IMR-90 (cell line): ENCODE results near the gene DIAPH1. TPM values are rescaled to one million over a fixed set of nuclear protein-coding genes. Genes with fewer than 3 reads are reported as not detected.
A peak's percentile ranks its signal among the peaks of the same experiment; 100 is the strongest.

Source experiments
- ATAC-seq: fragments of 200-7000 bp; cut with Tn5 transposase; 2 replicates; pipeline ENCODE4 v1.9.1; 2020; ENCODE audit warnings: low read depth, mild to moderate bottlenecking, moderate library complexity
- BruUV-seq: library from RNA; stranded (reverse); fragments of 400-500 nt; replicated peaks from 2 replicates; lab custom pipeline; 2021; lab: Mats Ljungman, UMichigan
- CTCF ChIA-PET: fragments of 300-600 bp; formaldehyde crosslinking; extraction: SDS; loops from one replicate; lab custom pipeline; 2021; ENCODE audit warnings: antibody characterized with exemption; lab: Yijun Ruan, JAX
- POLR2A ChIA-PET: fragments of 300-600 bp; sonication (Branson Sonifier 250); formaldehyde crosslinking; loops from one replicate; lab custom pipeline; 2022; ENCODE audit warnings: antibody characterized with exemption; ENCODE audit not compliant: unreplicated experiment; lab: Charles Lee
- DNase-seq: peaks from one replicate; pipeline ENCODE4 v3.0.0; 2013
- H2AFZ ChIP-seq: replicated peaks from 2 replicates; pipeline ENCODE3; 2013; ENCODE audit warnings: low read length, mild to moderate bottlenecking; ENCODE audit not compliant: poor library complexity
- H2AK5ac ChIP-seq: 2 replicates; pipeline ENCODE4 v1.6.1; 2013; ENCODE audit warnings: low read depth, low read length, inconsistent platforms
- H2AK9ac ChIP-seq: replicated peaks from 2 replicates; pipeline ENCODE3; 2013; ENCODE audit warnings: mild to moderate bottlenecking, low read depth, low read length, moderate library complexity; ENCODE audit not compliant: poor library complexity
- H2BK120ac ChIP-seq: 2 replicates; pipeline ENCODE4 v1.6.1; 2013; ENCODE audit warnings: low read depth, low read length, inconsistent platforms
- H2BK15ac ChIP-seq: 3 replicates; pipeline ENCODE4 v1.6.1; 2013; ENCODE audit warnings: low read depth, low read length, inconsistent platforms
- H2BK20ac ChIP-seq: 2 replicates; pipeline ENCODE4 v1.6.1; 2013; ENCODE audit warnings: low read depth, mild to moderate bottlenecking, inconsistent platforms, low read length, moderate library complexity
- H2BK5ac ChIP-seq: 2 replicates; pipeline ENCODE4 v1.6.1; 2013; ENCODE audit warnings: mild to moderate bottlenecking, low read depth, low read length, inconsistent platforms; ENCODE audit not compliant: poor library complexity, severe bottlenecking
- H3K14ac ChIP-seq: replicated peaks from 2 replicates; pipeline ENCODE4 v1.6.1; 2013; ENCODE audit warnings: low read depth, low read length, inconsistent platforms
- H3K18ac ChIP-seq: 2 replicates; pipeline ENCODE4 v1.6.1; 2013; ENCODE audit warnings: low read depth, low read length, control low read depth
- H3K23ac ChIP-seq: 2 replicates; pipeline ENCODE4 v1.6.1; 2013; ENCODE audit warnings: low read depth, low read length, inconsistent platforms
- H3K27ac ChIP-seq: 2 replicates; pipeline ENCODE4 v1.5.1; 2013; ENCODE audit warnings: mild to moderate bottlenecking, control low read depth, low read length; ENCODE audit not compliant: insufficient read depth
- H3K27me3 ChIP-seq: 2 replicates; pipeline ENCODE4 v1.6.1; 2013; ENCODE audit warnings: low read length; ENCODE audit not compliant: control insufficient read depth, insufficient read depth
- H3K36me3 ChIP-seq: 2 replicates; pipeline ENCODE4 v1.6.1; 2013; ENCODE audit warnings: low read length, mixed read lengths; ENCODE audit not compliant: control insufficient read depth, insufficient read depth
- H3K4ac ChIP-seq: 2 replicates; pipeline ENCODE4 v1.6.1; 2013; ENCODE audit warnings: low read depth, low read length, inconsistent platforms
- H3K4me1 ChIP-seq: 2 replicates; pipeline ENCODE4 v1.6.1; 2013; ENCODE audit warnings: low read length, mixed read lengths; ENCODE audit not compliant: control insufficient read depth, insufficient read depth
- H3K4me2 ChIP-seq: 2 replicates; pipeline ENCODE4 v1.6.1; 2013; ENCODE audit warnings: low read depth, mild to moderate bottlenecking, control low read depth, low read length, moderate library complexity
- H3K4me3 ChIP-seq: 2 replicates; pipeline ENCODE4 v1.5.1; 2013; ENCODE audit warnings: low read depth, mild to moderate bottlenecking, control low read depth, low read length, moderate library complexity; ENCODE audit not compliant: insufficient read depth
- H3K56ac ChIP-seq: 2 replicates; pipeline ENCODE4 v1.6.1; 2013; ENCODE audit warnings: low read length, inconsistent platforms; ENCODE audit not compliant: insufficient read depth; ENCODE audit errors: extremely low read depth
- H3K79me1 ChIP-seq, 2 experiments: 2 replicates each; pipeline ENCODE4 v1.6.1; 2013; ENCODE audit warnings: low read length in 2 of 2, inconsistent platforms in 1 of 2, low read depth in 1 of 2
- H3K9ac ChIP-seq: 2 replicates; pipeline ENCODE4 v1.6.1; 2013; ENCODE audit warnings: low read depth, low read length, control low read depth
- H3K9me1 ChIP-seq: 2 replicates; pipeline ENCODE4 v1.6.1; 2013; ENCODE audit warnings: low read length, inconsistent platforms; ENCODE audit not compliant: insufficient read depth
- H3K9me3 ChIP-seq: 2 replicates; pipeline ENCODE4 v1.6.1; 2013; ENCODE audit warnings: low read length; ENCODE audit not compliant: control insufficient read depth, insufficient read depth
- H4K20me1 ChIP-seq: 2 replicates; pipeline ENCODE4 v1.6.1; 2013; ENCODE audit warnings: low read length, inconsistent platforms; ENCODE audit not compliant: insufficient read depth
- H4K5ac ChIP-seq: 2 replicates; pipeline ENCODE4 v1.6.1; 2013; ENCODE audit warnings: mild to moderate bottlenecking, low read depth, low read length, control low read depth
- H4K8ac ChIP-seq, 2 experiments: 2 replicates each; pipeline ENCODE4 v1.6.1; 2013; ENCODE audit warnings: low read depth in 2 of 2, low read length in 2 of 2, control low read depth in 1 of 2, inconsistent platforms in 1 of 2
- H4K91ac ChIP-seq: 2 replicates; pipeline ENCODE4 v1.6.1; 2013; ENCODE audit warnings: low read depth, low read length, inconsistent platforms; ENCODE audit not compliant: insufficient read depth
- CHD1 ChIP-seq: IDR thresholded peaks from 2 replicates; pipeline ENCODE4 v1.6.1; 2012; ENCODE audit warnings: low read depth, low read length, improper control_type of control experiment
- CTCF ChIP-seq: conservative IDR thresholded peaks from 2 replicates; pipeline ENCODE4 v1.5.1; 2012; ENCODE audit warnings: mild to moderate bottlenecking, low read depth, low read length, improper control_type of control experiment
- ELK1 ChIP-seq: fragments of 150-350 bp; IDR thresholded peaks from 2 replicates; pipeline ENCODE4 v1.6.1; 2016; ENCODE audit warnings: low read depth, mild to moderate bottlenecking, low read length, moderate library complexity, borderline replicate concordance
- MAFK ChIP-seq: IDR thresholded peaks from 2 replicates; pipeline ENCODE4 v1.6.1; 2012; ENCODE audit warnings: low read depth, low read length, improper control_type of control experiment
- MAZ ChIP-seq: IDR thresholded peaks from 2 replicates; pipeline ENCODE4 v1.6.1; 2012; ENCODE audit warnings: low read depth, mild to moderate bottlenecking, low read length, improper control_type of control experiment, moderate library complexity, borderline replicate concordance
- NFE2L2 ChIP-seq: fragments of 150-350 bp; IDR thresholded peaks from 2 replicates; pipeline ENCODE4 v1.6.1; 2016; ENCODE audit warnings: low read depth, mild to moderate bottlenecking, low read length
- RAD21 ChIP-seq: IDR thresholded peaks from 2 replicates; pipeline ENCODE4 v1.6.1; 2012; ENCODE audit warnings: low read length, improper control_type of control experiment
- SMC3 ChIP-seq: fragments of 150-350 bp; IDR thresholded peaks from 2 replicates; pipeline ENCODE4 v1.6.1; 2016; ENCODE audit warnings: low read depth, mild to moderate bottlenecking, antibody characterized with exemption, low read length, moderate library complexity
- WGBS, 2 experiments: methylation state at CpG; one replicate each; pipeline versions ENCODE4 v1.1.5 to v1.1.7; 2013; ENCODE audit warnings: missing lambda C conversion rate in 2 of 2; ENCODE audit not compliant: insufficient read length in 1 of 2; ENCODE audit errors: extremely low coverage in 2 of 2; 5-methylcytosine and 5-hydroxymethylcytosine counted together
- dilution Hi-C: fragments of 300-500 bp; cut with HindIII; formaldehyde crosslinking; loops from one replicate; pipeline ENCODE4 v1.14.3; 2018; ENCODE audit warnings: low sequenced_read_pairs; ENCODE audit not compliant: unreplicated experiment
- in situ Hi-C: fragments of 300-500 bp; cut with MboI; formaldehyde crosslinking; loops from 3 replicates; pipeline ENCODE4 v1.14.3; 2019; ENCODE audit warnings: low sequenced_read_pairs, inconsistent platforms, mixed read lengths
- intact Hi-C: fragments of 100-400 bp; cut with micrococcal nuclease; formaldehyde crosslinking; loops from 2 replicates; pipeline ENCODE4 v1.10.0; 2022
- polyA plus RNA-seq, 3 experiments: library from polyadenylated mRNA; depleted of rRNA; stranded (reverse); fragments of >200 nt; gene quantifications; 2 replicates each; pipeline ENCODE4 v1.2.3, GENCODE V29; 2012; ENCODE audit warnings: low replicate concordance in 1 of 3
- total RNA-seq: library from RNA; depleted of rRNA; stranded (reverse); fragments of >200 nt; gene quantifications from 2 replicates; pipeline ENCODE4 v1.2.3, GENCODE V29; 2012

DIAPH1 gene
- total and polyA plus RNA-seq, 2 of the 4 experiments (the other 2 are of a cell fraction), result 12.0 to 37.4 TPM

GRCh38 chr5:141512390-141512910 lies 106.3 kb downstream of the DIAPH1 start:
- WGBS, 2 experiments, result 20% methylated on average over 13 of the region's 28 CpGs; no CpG with 5 or more reads in 1 of the 2 experiments
- Histone ChIP-seq H3K23ac (no peak overlapping the region), H3K4me2 (peak overlapping the region; percentile 3; the same call in 1 of the 2 replicates), H3K9ac (peak overlapping the region; percentile 13; the same call in 1 of the 2 replicates), H4K91ac (peak overlapping the region; percentile 10; the same call in 1 of the 2 replicates), H3K27ac (peak overlapping the region; percentile 84), H3K9me3 (no peaks in the 10 kb centered on the region), H3K79me1 (peaks cover 6 to 56% of the 10 kb centered on the region in 2 experiments), H3K18ac (no peak overlapping the region), H3K56ac (no peak overlapping the region), H2BK120ac (peak overlapping the region; percentile 38; the same call in 1 of the 2 replicates), H3K9me1 (peaks cover 39% of the 10 kb centered on the region), H2AFZ (peak overlapping the region; percentile 24), H3K36me3 (peaks cover 26% of the 10 kb centered on the region), H4K5ac (peak overlapping the region; percentile 8; the same call in 1 of the 2 replicates), H4K8ac (peak overlapping the region; percentile 79 to 91; a peak in 2 of 4 replicates), H2BK15ac (peak overlapping the region; percentile 82; the same call in 2 of the 3 replicates), H2BK5ac (peak overlapping the region; percentile 48), H3K27me3 (no peaks in the 10 kb centered on the region), H2BK20ac (peak overlapping the region; percentile 5; the same call in 1 of the 2 replicates), H2AK5ac (peak overlapping the region; percentile 83; the same call in 1 of the 2 replicates), H3K4me3 (no peak overlapping the region), H3K4ac (peak overlapping the region; percentile 96), H2AK9ac (peak overlapping the region; percentile 81), H3K4me1 (peaks cover 57% of the 10 kb centered on the region), H4K20me1 (peaks cover 9% of the 10 kb centered on the region), H3K14ac (peak overlapping the region; percentile 88; the same call in 1 of the 2 replicates)
- no peak for TF ChIP-seq MAFK
- no peak for TF ChIP-seq ELK1
- TF ChIP-seq NFE2L2, result no peak
- TF ChIP-seq CTCF, result peak; percentile 62
- peak; percentile 44 for TF ChIP-seq RAD21
- no peak for TF ChIP-seq CHD1
- TF ChIP-seq SMC3, result peak; percentile 37
- no peak for TF ChIP-seq MAZ
- CTCF ChIA-PET, result interaction anchor here (0.6 to 2.7 kb wide), 8 partner anchors 9 to 92 kb away, joined by 3 to 16 read pairs (median 4); partner anchors contain the start of genes PCDHGA11 and PCDHGC5
- no peak for ATAC-seq
- peak; percentile 54 for DNase-seq
- in situ Hi-C loops (no loop called here), dilution Hi-C loops (no loop called here), intact Hi-C loops (loop anchor here (2.0 kb wide), 1 partner anchor 82 kb away; the partner anchor contains the start of gene PCDHGA12)
- no TSS peak for BruUV-seq
- POLR2A ChIA-PET, result no interaction called here
